ENCODE measurements around the gene GTPBP4.

The GTPBP4 gene

GRCh38 chr10:1049425-1049958 is 61.3 kb downstream of the GTPBP4 start:
- DNase-seq (ENCODE audit: extremely low spot score) = no peak
- ChIA-PET CTCF (interaction anchor here (0.5 to 0.6 kb wide), 2 partner anchors 16 to 538 kb away, joined by 3 read pairs; no protein-coding TSS in a partner anchor), POLR2A (interaction anchor here (0.6 to 1.8 kb wide), 16 partner anchors 8 to 361 kb away, joined by 3 to 12 read pairs (median 4); partner anchors contain the start of gene GTPBP4)
- TF ChIP-seq SP1 (IDR thresholded peaks at IDR 0.05) = no peak
- TF ChIP-seq PKNOX1 (IDR thresholded peaks at IDR 0.05) = 0 out of 2 replicates have a peak, but pooled peaks have one; percentile 33
- no peak for TF ChIP-seq CTBP1 (IDR thresholded peaks at IDR 0.05; ENCODE audit: borderline replicate concordance)

- CTCF ChIA-PET = no interaction called here
- POLR2A ChIA-PET = no interaction called here
- TF ChIP-seq SUZ12 (IDR thresholded peaks at IDR 0.05) = no peak
- TF ChIP-seq ZNF384 (IDR thresholded peaks at IDR 0.05) = no peak
- no peak for TF ChIP-seq FOXK2 (IDR thresholded peaks at IDR 0.05)
- TF ChIP-seq PKNOX1 (IDR thresholded peaks at IDR 0.05) = no peak
- TF ChIP-seq FOXA1 (IDR thresholded peaks at IDR 0.05) = no peak
- no peak for TF ChIP-seq CTBP1 (IDR thresholded peaks at IDR 0.05; ENCODE audit: borderline replicate concordance)
- TF ChIP-seq ARNT (IDR thresholded peaks at IDR 0.05) = no peak
- no peak for DNase-seq (ENCODE audit: extremely low spot score)
Observed at GRCh38 chr10:1050145-1050544, 61.9 kb downstream of the GTPBP4 start.

GRCh38 chr10:1050554-1050953 is 62.3 kb downstream of the GTPBP4 start:
- no peak for TF ChIP-seq ARNT (IDR thresholded peaks at IDR 0.05)
- ChIA-PET CTCF (interaction anchor here (0.6 kb wide), 1 partner anchor 158 kb away, joined by 3 read pairs; no protein-coding TSS in a partner anchor), POLR2A (no interaction called here)
- DNase-seq (ENCODE audit: extremely low spot score) = no peak

- ChIA-PET POLR2A (no interaction called here), CTCF (no interaction called here)
- peak; percentile 26 for DNase-seq (ENCODE audit: extremely low spot score)
- TF ChIP-seq ARNT (IDR thresholded peaks at IDR 0.05) = peak; percentile 94
- no peak for TF ChIP-seq HDGF (IDR thresholded peaks at IDR 0.05; ENCODE audit: borderline replicate concordance)
- TF ChIP-seq SUZ12 (IDR thresholded peaks at IDR 0.05) = no peak
- no peak for TF ChIP-seq L3MBTL2 (conservative IDR thresholded peaks at IDR 0.05)
- peak; percentile 92 for TF ChIP-seq CTBP1 (IDR thresholded peaks at IDR 0.05; ENCODE audit: borderline replicate concordance)
- TF ChIP-seq SP1 (IDR thresholded peaks at IDR 0.05) = no peak
- peak; percentile 92 for TF ChIP-seq PKNOX1 (IDR thresholded peaks at IDR 0.05)
- no peak for TF ChIP-seq FOXK2 (IDR thresholded peaks at IDR 0.05)
Observed at GRCh38 chr10:1054684-1055083, 66.5 kb downstream of the GTPBP4 start.

- CTCF ChIA-PET = no interaction called here
- DNase-seq (ENCODE audit: extremely low spot score) = peak; percentile 91
- TF ChIP-seq ELF4 (IDR thresholded peaks at IDR 0.05) (peak; percentile 73), FOXA1 (IDR thresholded peaks at IDR 0.05) (no peak), ARNT (IDR thresholded peaks at IDR 0.05) (peak; percentile 72), PKNOX1 (IDR thresholded peaks at IDR 0.05) (peak; percentile 43), LEF1 (IDR thresholded peaks at IDR 0.05; ENCODE audit: borderline replicate concordance) (peak; percentile 57), SUZ12 (IDR thresholded peaks at IDR 0.05) (no peak)
- POLR2A ChIA-PET = no interaction called here
Observed at GRCh38 chr10:1056326-1057105, 68.3 kb downstream of the GTPBP4 start, which contains the start of gene WDR37. Gene WDR37, plus strand, starts transcription at chr10:1056385. Its CDS starts 15,771 bp downstream, at chr10:1072156.

GRCh38 chr10:1057106-1057657 is 68.9 kb downstream of the GTPBP4 start:
- ChIA-PET POLR2A (interaction anchor here (1.0 kb wide), 1 partner anchor 8 kb away, joined by 3 read pairs; the partner anchor contains the start of gene IDI1), CTCF (no interaction called here)
- no peak for TF ChIP-seq FOXM1 (IDR thresholded peaks at IDR 0.05; ENCODE audit: borderline replicate concordance)
- TF ChIP-seq FOXK2 (IDR thresholded peaks at IDR 0.05) = no peak
- no peak for TF ChIP-seq SP1 (IDR thresholded peaks at IDR 0.05)
- DNase-seq (ENCODE audit: extremely low spot score) = peak; percentile 15

- ChIA-PET POLR2A (interaction anchor here (1.0 kb wide), 1 partner anchor 9 kb away, joined by 3 read pairs; the partner anchor contains the start of gene IDI1), CTCF (no interaction called here)
- TF ChIP-seq SP1 (IDR thresholded peaks at IDR 0.05) (no peak), TARDBP (IDR thresholded peaks at IDR 0.05) (no peak), BHLHE40 (IDR thresholded peaks at IDR 0.05; ENCODE audit: borderline replicate concordance) (no peak), L3MBTL2 (conservative IDR thresholded peaks at IDR 0.05) (no peak), NFRKB (IDR thresholded peaks at IDR 0.05) (no peak), ARNT (IDR thresholded peaks at IDR 0.05) (no peak), HDGF (IDR thresholded peaks at IDR 0.05; ENCODE audit: borderline replicate concordance) (no peak), ELF4 (IDR thresholded peaks at IDR 0.05) (no peak), ZNF384 (IDR thresholded peaks at IDR 0.05) (no peak), FOXK2 (IDR thresholded peaks at IDR 0.05) (no peak), FOXA1 (IDR thresholded peaks at IDR 0.05) (no peak), CTBP1 (IDR thresholded peaks at IDR 0.05; ENCODE audit: borderline replicate concordance) (no peak), SUZ12 (IDR thresholded peaks at IDR 0.05) (no peak), LEF1 (IDR thresholded peaks at IDR 0.05; ENCODE audit: borderline replicate concordance) (no peak), FOXM1 (IDR thresholded peaks at IDR 0.05; ENCODE audit: borderline replicate concordance) (no peak), PKNOX1 (IDR thresholded peaks at IDR 0.05) (no peak)
- no peak for DNase-seq (ENCODE audit: extremely low spot score)
Observed at GRCh38 chr10:1058017-1058416, 69.8 kb downstream of the GTPBP4 start.
